Neural cell (in vitro differentiated cells): ENCODE data around the gene HDHD3. TPM values are rescaled to one million over a fixed set of nuclear protein-coding genes. Genes with fewer than 3 reads are reported as not detected.

Experiments used
- H2AFZ ChIP-seq: fragments of 200-600, 300-800 bp; sonication (generic), shearing (Covaris generic); 2 replicates; pipeline ENCODE4 v1.6.0; 2014; ENCODE audit warnings: low read depth, mild to moderate bottlenecking, antibody characterized with exemption, low read length, moderate library complexity
- H3F3A ChIP-seq: fragments of 200-600 bp; shearing (Covaris generic); 2 replicates; pipeline ENCODE4 v1.6.1; 2016; ENCODE audit warnings: mild to moderate bottlenecking, moderate library complexity, mixed read lengths, antibody characterized with exemption, low read length; ENCODE audit not compliant: insufficient read depth, poor library complexity, severe bottlenecking
- H3K27ac ChIP-seq: fragments of 200-600, 300-800 bp; sonication (generic), shearing (Covaris generic); 2 replicates; pipeline ENCODE4 v1.5.1; 2014; ENCODE audit warnings: mild to moderate bottlenecking, low read length, moderate library complexity
- H3K27me3 ChIP-seq: fragments of 300-800, 200-600 bp; sonication (generic), shearing (Covaris generic); 2 replicates; pipeline ENCODE4 v1.6.0; 2014; ENCODE audit warnings: mild to moderate bottlenecking, low read depth, low read length, moderate library complexity; ENCODE audit not compliant: insufficient read depth
- H3K36me3 ChIP-seq: fragments of 300-800, 200-600 bp; sonication (generic), shearing (Covaris generic); 2 replicates; pipeline ENCODE4 v1.5.1; 2014; ENCODE audit warnings: mild to moderate bottlenecking, antibody characterized with exemption, low read length, moderate library complexity; ENCODE audit not compliant: insufficient read depth
- H3K4me2 ChIP-seq: fragments of 300-800, 200-600 bp; sonication (generic), shearing (Covaris generic); 2 replicates; pipeline ENCODE4 v1.6.0; 2014; ENCODE audit warnings: mild to moderate bottlenecking, low read length
- H3K4me3 ChIP-seq: fragments of 300-800, 200-600 bp; sonication (generic), shearing (Covaris generic); 2 replicates; pipeline ENCODE4 v1.5.1; 2014; ENCODE audit warnings: mild to moderate bottlenecking, low read length, moderate library complexity
- H3K79me2 ChIP-seq: fragments of 200-600 bp; shearing (Covaris generic); replicated peaks from 2 replicates; pipeline ENCODE4 v1.6.0; 2014; ENCODE audit warnings: mild to moderate bottlenecking, low read length, moderate library complexity; ENCODE audit not compliant: insufficient read depth
- H3K9ac ChIP-seq: fragments of 300-800, 200-600 bp; sonication (generic), shearing (Covaris generic); 2 replicates; pipeline ENCODE4 v1.6.1; 2016; ENCODE audit warnings: mild to moderate bottlenecking, low read length, mixed read lengths
- H3K9me2 ChIP-seq: fragments of 200-600 bp; shearing (Covaris generic); 2 replicates; pipeline ENCODE4 v1.6.1; 2016; ENCODE audit warnings: mild to moderate bottlenecking, low read length, mixed read lengths; ENCODE audit not compliant: insufficient read depth
- H3K9me3 ChIP-seq: fragments of 200-600, 300-800 bp; sonication (generic), shearing (Covaris generic); 2 replicates; pipeline ENCODE4 v1.6.1; 2016; ENCODE audit warnings: mild to moderate bottlenecking, mixed run types, low read length, moderate library complexity, mixed read lengths
- H4K20me1 ChIP-seq: fragments of 200-600 bp; shearing (Covaris generic); 2 replicates; pipeline ENCODE4 v1.6.1; 2016; ENCODE audit warnings: mild to moderate bottlenecking, mixed run types; ENCODE audit not compliant: insufficient read depth
- EP300 ChIP-seq: fragments of 450-650 bp; conservative IDR thresholded peaks from 2 replicates; pipeline ENCODE4 v1.6.1; 2014; ENCODE audit warnings: antibody characterized with exemption, mild to moderate bottlenecking, moderate library complexity; ENCODE audit not compliant: poor library complexity, severe bottlenecking
- EZH2 ChIP-seq: fragments of 200-600, 300-800 bp; shearing (Covaris generic), sonication (generic); IDR thresholded peaks from 2 replicates; pipeline ENCODE4 v1.6.1; 2014; ENCODE audit warnings: antibody characterized with exemption, low read length, borderline replicate concordance, mild to moderate bottlenecking; ENCODE audit not compliant: insufficient read depth, poor library complexity, severe bottlenecking
- MXI1 ChIP-seq: fragments of 450-650 bp; conservative IDR thresholded peaks from 2 replicates; pipeline ENCODE4 v1.6.1; 2014; ENCODE audit warnings: antibody characterized with exemption, mild to moderate bottlenecking; ENCODE audit not compliant: poor library complexity, severe bottlenecking
- POLR2AphosphoS5 ChIP-seq: IDR thresholded peaks from 2 replicates; pipeline ENCODE4 v1.6.1; 2012
- RAD21 ChIP-seq: fragments of 450-650 bp; conservative IDR thresholded peaks from 2 replicates; pipeline ENCODE4 v1.6.1; 2014; ENCODE audit warnings: antibody characterized with exemption, mild to moderate bottlenecking, moderate library complexity
- REST ChIP-seq: IDR thresholded peaks from 2 replicates; pipeline ENCODE4 v1.6.1; 2012; ENCODE audit warnings: borderline replicate concordance
- SMC3 ChIP-seq: fragments of 450-650 bp; conservative IDR thresholded peaks from 2 replicates; pipeline ENCODE4 v1.6.1; 2014; ENCODE audit warnings: antibody characterized with exemption, mild to moderate bottlenecking, moderate library complexity; ENCODE audit not compliant: poor library complexity
- TAF1 ChIP-seq: IDR thresholded peaks from 2 replicates; pipeline ENCODE4 v1.6.1; 2012; ENCODE audit warnings: low read depth
- polyA plus RNA-seq: library from polyadenylated mRNA; depleted of rRNA; stranded (reverse); fragments of >200 nt; gene quantifications from 2 replicates; pipeline ENCODE4 v1.2.3, GENCODE V29; 2014
- TF ChIP-seq, protein P1 (sequence below): fragments of 450-650 bp; IDR thresholded peaks from 2 replicates; pipeline ENCODE4 v1.5.1; 2014; ENCODE audit warnings: antibody characterized with exemption, mild to moderate bottlenecking, moderate library complexity; ENCODE audit not compliant: poor library complexity, severe bottlenecking

HDHD3 gene
- polyA plus RNA-seq, 1 donor from 2014 or later = 31.2 TPM

GRCh38 chr9:113350107-113350661 is 26.6 kb downstream of the HDHD3 start:
- Histone ChIP-seq H3K4me3 (peak overlapping the region; percentile 59), H3K36me3 (no peaks in the 10 kb centered on the region), H4K20me1 (no peaks in the 10 kb centered on the region), H3K79me2 (no peaks in the 10 kb centered on the region), H3K27ac (no peak overlapping the region), H3K9me2 (no peaks in the 10 kb centered on the region), H3K9ac (no peak overlapping the region), H3F3A (no peaks in the 10 kb centered on the region), H2AFZ (no peak overlapping the region), H3K4me2 (no peak overlapping the region), H3K27me3 (peaks cover 50% of the 10 kb centered on the region), H3K9me3 (no peaks in the 10 kb centered on the region)
- TF ChIP-seq POLR2AphosphoS5 (no peak), EZH2 (no peak), SMC3 (no peak), MXI1 (no peak), RAD21 (no peak), TAF1 (no peak), EP300 (no peak), REST (no peak)
- TF ChIP-seq, protein P1, sequence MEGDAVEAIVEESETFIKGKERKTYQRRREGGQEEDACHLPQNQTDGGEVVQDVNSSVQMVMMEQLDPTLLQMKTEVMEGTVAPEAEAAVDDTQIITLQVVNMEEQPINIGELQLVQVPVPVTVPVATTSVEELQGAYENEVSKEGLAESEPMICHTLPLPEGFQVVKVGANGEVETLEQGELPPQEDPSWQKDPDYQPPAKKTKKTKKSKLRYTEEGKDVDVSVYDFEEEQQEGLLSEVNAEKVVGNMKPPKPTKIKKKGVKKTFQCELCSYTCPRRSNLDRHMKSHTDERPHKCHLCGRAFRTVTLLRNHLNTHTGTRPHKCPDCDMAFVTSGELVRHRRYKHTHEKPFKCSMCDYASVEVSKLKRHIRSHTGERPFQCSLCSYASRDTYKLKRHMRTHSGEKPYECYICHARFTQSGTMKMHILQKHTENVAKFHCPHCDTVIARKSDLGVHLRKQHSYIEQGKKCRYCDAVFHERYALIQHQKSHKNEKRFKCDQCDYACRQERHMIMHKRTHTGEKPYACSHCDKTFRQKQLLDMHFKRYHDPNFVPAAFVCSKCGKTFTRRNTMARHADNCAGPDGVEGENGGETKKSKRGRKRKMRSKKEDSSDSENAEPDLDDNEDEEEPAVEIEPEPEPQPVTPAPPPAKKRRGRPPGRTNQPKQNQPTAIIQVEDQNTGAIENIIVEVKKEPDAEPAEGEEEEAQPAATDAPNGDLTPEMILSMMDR = no peak

- TF ChIP-seq EP300 = no peak
- no peak for TF ChIP-seq MXI1
- TF ChIP-seq REST = no peak
- TF ChIP-seq EZH2 = no peak
- TF ChIP-seq SMC3 = no peak
- TF ChIP-seq, protein P1 = no peak
- TF ChIP-seq TAF1 = no peak
- TF ChIP-seq POLR2AphosphoS5 = no peak
- TF ChIP-seq RAD21 = no peak
- H3K9ac ChIP-seq = no peak within 1 kb of the TSS
- H3K27ac ChIP-seq = no peak within 1 kb of the TSS
- H4K20me1 ChIP-seq = no peaks in the 10 kb centered on the region
- peaks cover 50% of the 10 kb centered on the region for H3K27me3 ChIP-seq
- H3K9me3 ChIP-seq = no peaks in the 10 kb centered on the region
- peak within 1 kb of the TSS; percentile 19 for H3K4me2 ChIP-seq
- no peaks in the 10 kb centered on the region for H3K36me3 ChIP-seq
- no peak within 1 kb of the TSS for H2AFZ ChIP-seq
- H3K79me2 ChIP-seq = no peaks in the 10 kb centered on the region
- no peaks in the 10 kb centered on the region for H3F3A ChIP-seq
- peak within 1 kb of the TSS; percentile 59 for H3K4me3 ChIP-seq
- no peaks in the 10 kb centered on the region for H3K9me2 ChIP-seq
Observed at GRCh38 chr9:113349445-113350094, 27.2 kb downstream of the HDHD3 start, which contains the start of gene BSPRY. TSS of gene BSPRY (plus strand) at chr9:113349541. CDS start at chr9:113349580, 39 bp downstream.
